Right hindlimb (tissue), 1 donor: ENCODE results near the gene MCEE.

Source experiments
- DNase-seq: peaks from one replicate; pipeline ENCODE4 v3.0.0-alpha.2; 2018

Gene MCEE

GRCh38 chr2:71074893-71075395, 55.1 kb downstream of the MCEE start:
- no peak for DNase-seq

- no peak for DNase-seq
These were observed 56.6 kb downstream of the MCEE start for GRCh38 chr2:71073475-71073874.

GRCh38 chr2:71072492-71072891, 57.5 kb downstream of the MCEE start:
- DNase-seq, result no peak

GRCh38 chr2:71071681-71072398, 58.2 kb downstream of the MCEE start:
- DNase-seq, result no peak

- no peak for DNase-seq
These were observed 59.5 kb downstream of the MCEE start for GRCh38 chr2:71070294-71071093.

GRCh38 chr2:71069376-71069775, 60.7 kb downstream of the MCEE start:
- DNase-seq, result no peak

GRCh38 chr2:71068218-71069035, 61.6 kb downstream of the MCEE start, which contains the start of gene NAGK:
NAGK (plus strand) TSS chr2:71068648; CDS start chr2:71068684, 36 bp downstream.
- DNase-seq, result peak; percentile 98

GRCh38 chr2:71067567-71068217, 62.3 kb downstream of the MCEE start:
- no peak for DNase-seq

GRCh38 chr2:71066856-71067255, 63.2 kb downstream of the MCEE start:
- no peak for DNase-seq

- DNase-seq, result no peak
These were observed 65.0 kb downstream of the MCEE start for GRCh38 chr2:71064754-71065621.

- DNase-seq, result no peak
These were observed 65.9 kb downstream of the MCEE start for GRCh38 chr2:71064110-71064611.

GRCh38 chr2:71063216-71063615, 66.8 kb downstream of the MCEE start:
- DNase-seq, result no peak

- no peak for DNase-seq
These were observed 69.2 kb downstream of the MCEE start for GRCh38 chr2:71060871-71061270.

GRCh38 chr2:71060211-71060610, 69.8 kb downstream of the MCEE start:
- DNase-seq, result no peak
